GM21526 (cell line): ENCODE data around the gene VSX1.

Experiments used
- ATAC-seq: cut with Tn5 transposase; IDR thresholded peaks from one replicate; pipeline ENCODE4 v1.9.1; 2021; ENCODE audit warnings: moderate library complexity; ENCODE audit not compliant: unreplicated experiment, low FRiP score

Gene VSX1

DNA sequence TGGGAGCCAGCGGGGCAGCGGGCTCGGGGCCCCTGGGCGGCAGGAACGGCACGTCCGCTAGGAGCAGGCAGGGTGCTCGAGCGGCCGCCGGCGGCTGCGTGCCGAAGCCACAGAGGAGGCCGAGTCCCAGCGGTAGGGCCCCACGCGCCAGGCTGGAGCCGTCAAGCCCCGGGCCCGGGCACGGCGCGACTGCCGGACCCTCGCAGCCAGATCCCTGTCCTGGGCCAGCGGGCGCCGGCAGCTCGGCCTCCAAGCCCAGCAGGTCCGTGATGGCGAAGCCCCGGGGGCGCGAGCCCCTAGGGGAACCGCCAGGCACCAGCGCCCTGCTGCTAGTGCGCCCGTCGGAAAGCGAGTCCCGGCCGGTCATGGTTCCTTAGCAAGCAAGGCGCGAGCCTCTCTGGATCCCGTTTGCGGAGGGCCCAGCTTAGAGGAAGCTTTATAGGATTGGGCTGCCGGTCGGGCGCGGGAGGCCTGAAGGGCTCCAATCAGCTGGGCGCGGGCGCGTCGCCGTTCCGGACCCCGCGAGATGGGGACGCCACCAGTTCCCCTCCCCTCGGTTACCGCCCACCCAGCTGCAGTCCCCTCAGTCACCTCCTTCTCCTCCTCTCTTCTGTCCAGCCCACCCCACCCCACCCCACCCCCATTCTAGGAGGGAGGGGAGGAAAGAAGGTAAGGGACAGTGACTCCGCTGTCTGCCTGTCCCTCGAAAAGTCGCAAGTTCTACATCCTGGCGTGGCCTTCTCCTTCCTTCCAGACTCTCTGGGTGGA, at the start of gene VSX1:
TSS of gene VSX1 (minus strand) at position 412 of the 768 bp plus-strand sequence. CDS start at position 367, 45 bp downstream.
- ATAC-seq, result no peak

DNA sequence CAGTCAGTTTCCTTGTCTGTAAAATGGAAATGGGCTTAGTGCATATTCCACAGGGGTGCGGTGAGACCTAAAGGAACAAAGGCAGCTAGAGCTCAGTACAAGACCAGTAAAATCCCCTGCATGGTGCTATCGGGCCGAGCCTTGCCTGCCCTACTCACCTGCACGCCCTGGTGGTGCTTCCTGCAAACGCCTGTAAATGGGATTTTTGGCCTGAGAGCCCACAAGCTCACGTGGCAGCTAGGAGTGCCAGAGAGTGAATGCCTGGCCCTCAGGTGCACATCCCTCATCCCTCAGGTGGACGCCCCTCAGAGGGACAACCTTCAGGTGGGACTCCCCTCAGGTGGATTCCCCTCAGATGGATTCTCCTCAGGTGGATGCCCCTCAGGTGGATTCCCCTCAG, 48.0 kb upstream of the VSX1 start:
- no peak for ATAC-seq

DNA sequence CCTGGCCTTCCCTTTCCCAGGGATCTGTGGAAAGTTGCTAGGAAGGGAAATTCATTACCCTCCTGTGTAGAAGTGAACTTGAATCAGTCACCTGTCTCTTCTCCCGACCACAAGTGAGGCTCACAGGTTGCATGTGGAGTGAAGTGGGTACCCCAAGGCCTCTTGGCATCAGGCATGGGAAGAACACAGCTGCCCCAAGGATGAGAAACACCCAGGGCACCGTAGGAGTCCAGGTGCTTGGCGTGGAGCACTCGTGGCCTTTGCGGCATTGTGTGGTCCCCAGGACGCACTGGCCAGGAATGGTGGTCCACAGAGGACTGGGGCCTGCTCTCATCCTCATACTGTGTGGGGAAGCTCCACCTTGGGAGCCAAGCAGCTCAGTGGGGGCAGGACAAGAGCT, 47.5 kb upstream of the VSX1 start:
- ATAC-seq, result no peak

DNA sequence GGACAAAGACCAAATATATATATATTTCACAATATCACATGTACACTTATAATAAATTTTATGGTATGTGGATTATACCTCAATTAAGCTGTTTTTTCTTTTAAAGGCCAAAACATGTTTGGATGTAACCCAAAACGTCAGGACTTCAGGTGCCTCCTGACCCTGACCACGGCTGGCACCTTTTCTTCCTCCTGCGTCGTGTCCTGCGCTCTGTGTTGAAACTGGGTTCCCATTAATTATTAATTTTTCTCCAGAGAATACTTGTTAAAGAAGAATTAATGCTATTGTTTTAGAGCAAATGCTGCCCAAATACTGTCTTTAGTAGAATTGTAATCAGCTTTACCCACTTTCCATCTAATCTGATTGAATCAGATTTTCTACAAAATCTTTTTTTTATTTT, 46.7 kb upstream of the VSX1 start:
- ATAC-seq, result no peak

DNA sequence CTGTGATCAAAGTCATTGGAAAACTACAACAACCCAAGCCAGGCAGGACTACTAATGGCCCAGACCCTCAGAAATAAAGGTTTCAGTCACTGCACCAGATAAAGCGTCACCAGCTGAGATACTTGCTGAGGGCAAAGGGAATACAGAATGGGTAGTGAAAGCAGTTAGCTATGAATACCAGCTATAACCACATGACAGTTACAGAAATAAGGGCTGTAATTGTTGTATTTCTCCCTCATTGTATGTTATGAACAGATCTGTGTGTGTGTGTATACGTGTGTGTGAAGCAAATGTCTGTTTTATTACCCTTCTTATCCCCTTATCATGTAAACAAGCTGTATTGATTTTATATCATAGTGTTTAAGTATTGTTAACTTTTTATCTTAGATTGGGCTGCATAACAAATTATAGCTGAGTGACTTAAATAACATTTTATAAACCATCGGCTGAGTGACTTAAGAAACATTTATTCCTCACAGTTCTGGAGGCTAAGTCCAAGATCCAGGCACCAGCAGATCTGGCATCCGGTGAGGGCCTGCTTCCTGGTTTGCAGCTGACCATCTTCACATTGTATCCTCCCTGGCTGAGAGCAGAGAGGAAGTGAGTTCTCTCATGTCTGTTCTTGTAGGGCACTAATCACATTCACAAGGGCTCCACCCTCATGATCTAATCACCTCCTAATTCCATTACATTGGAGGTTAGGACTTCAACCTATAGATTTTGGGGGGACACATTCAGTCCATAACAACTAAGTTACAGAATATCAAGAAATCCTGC, 46.0 kb upstream of the VSX1 start:
- ATAC-seq, result no peak

DNA sequence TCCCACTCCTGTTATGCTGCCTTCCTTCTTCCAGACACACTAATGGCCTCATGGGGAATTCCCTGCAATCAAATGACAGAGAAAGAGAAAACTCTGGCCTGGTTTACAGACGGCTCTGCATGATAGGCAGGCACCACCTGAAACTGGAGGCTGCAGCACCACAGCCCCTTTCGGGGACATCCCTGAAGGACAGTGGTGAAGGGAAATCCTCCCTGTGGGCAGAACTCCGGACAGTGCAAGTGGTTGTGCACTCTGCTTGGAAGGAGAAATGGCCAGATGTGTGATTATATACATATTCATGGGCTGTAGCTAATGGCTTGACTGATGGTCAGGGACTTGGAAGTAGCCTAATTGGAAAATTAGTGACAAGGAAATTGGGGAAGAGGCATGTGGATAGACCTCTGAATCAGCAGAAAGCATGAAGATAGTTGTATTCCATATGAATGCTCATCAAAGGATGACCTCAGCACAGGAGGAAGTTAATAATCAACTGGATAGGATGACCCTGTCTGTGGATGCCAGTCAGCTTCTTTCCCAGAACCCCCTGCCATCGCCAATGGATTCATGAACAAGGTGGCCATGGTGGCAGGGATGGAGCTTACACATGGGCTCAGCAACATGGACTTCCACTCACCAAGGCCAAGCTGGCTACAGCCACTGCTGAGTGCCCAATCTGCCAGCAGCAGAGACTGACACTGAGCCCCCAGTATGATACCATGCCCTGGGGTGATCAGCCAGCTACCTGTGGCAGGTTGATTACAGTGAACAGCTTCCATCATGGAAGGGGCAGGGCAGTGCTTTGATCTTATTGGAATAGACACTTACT, 44.5 kb upstream of the VSX1 start:
- ATAC-seq, result no peak

DNA sequence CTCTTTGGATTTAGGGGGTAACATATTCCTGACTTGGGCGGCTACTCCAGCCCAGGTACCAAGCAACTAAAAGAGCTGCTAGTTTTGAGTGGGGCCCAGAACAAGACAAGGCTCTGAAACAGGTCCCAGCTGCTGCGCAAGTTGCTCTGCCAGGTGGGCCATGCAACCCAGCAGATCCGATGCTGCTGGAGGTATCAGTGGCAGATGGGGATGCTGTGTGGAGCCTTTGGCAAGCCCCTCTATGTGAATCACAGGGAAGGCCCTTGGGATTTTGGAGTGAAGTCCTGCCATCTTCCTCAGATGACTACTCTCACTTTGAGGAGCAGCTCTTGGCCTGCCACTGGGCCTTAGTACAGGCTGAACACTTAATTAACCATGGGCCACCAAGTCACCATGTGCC, 43.7 kb upstream of the VSX1 start:
- ATAC-seq, result no peak

DNA sequence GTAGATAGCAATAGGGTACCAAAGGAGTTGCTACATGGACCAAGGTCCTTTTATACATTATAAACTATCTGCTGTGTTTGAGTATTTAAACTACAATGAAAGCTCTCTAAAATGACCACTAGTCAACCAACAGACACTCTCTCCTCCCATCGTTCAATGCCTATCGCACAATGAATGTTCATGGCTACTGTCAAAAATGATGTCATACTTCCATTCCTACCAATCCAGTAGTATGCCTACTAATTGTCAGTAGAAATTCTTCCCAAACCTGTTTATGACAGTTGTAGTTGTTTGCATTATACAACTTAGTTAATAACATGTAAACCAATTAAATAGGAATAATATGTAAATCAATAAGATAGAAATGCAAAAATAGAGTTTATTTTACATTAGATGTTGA, 39.0 kb upstream of the VSX1 start:
- no peak for ATAC-seq

DNA sequence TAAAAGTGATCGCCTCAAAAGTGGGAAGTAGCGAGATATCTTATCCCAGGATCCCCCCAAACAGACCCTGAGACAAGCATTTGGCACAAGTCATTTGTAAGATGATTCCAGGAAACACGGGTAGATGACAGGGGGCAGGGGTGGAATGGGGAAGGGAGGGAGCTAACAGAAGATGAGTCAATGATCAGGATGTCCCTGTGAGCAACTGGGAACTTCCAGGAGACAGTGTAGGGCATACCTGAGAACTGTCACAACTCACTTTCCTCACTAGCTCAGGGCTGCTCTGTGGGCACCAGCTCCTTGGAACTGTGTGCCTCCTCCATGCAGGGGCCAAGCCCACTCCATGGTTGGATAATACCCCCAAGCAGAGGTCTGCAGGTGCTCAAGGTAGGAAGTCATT, 38.5 kb upstream of the VSX1 start:
- ATAC-seq, result no peak

DNA sequence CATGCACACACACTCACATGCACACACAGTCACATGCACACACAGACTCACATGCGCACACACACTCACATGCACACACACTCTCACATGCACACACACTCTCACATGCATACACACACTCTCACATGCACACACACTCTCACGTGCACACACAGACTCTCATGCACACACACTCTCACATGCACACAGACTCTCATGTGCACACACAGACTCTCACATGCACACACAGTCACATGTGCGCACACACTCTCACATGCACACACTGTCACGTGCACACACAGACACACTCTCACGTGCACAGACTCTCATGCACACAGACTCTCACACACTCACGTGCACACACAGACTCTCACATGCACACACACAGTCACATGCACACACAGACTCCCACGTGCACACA, 36.6 kb upstream of the VSX1 start:
- no peak for ATAC-seq

DNA sequence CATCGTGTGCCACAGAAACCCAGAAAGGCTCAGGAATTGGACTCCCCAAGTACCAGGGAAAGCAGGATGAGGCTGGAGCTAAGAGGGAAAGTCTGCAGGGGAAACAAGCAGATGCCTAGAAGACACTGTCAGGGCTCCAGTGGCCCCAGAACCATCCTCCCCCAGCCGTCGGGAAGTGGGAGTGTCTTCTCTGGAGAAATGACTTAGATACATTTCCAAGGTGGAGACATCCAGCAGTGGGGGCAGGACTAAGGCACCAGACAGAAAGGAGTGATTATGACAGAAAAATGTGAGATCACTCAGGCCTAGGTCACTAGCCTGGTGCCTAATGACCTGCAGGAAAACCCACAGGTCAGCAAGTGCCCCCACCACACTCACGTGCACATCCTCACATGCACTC, 36.0 kb upstream of the VSX1 start:
- ATAC-seq, result no peak

DNA sequence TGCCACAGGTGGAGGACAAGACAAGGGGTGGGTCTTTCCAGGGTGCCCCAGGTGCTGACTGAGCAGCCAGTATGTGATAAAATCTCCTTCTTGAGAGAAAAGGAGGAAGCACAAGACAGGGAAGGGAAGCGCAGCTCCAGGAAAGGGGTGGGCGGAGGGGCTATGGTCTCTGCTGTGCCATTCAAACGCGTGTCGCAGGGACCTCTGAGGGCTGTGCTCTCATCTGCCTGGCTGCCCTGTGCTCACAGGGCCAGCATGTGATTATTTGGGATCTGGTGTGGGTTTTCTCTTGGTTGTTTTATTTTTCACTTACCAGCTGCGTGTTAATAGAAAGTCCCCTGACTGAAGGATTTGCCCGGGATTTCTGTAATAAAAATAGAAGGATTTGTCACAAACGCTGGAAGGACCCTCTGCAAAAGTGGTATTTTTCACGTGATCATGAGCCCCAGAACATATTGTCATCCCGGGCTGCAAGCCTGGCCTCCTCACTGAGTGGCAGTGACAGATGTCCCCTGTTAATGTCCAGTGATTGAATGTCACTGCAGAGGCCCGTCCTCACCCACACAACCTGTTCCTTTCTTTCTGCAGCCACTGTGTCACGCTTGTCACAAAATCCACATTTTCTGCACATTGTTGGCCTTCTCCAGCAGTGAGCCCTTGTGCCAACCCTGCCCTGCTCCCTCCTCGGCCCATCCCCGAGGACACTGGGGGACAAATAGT, 35.0 kb upstream of the VSX1 start:
- no peak for ATAC-seq

DNA sequence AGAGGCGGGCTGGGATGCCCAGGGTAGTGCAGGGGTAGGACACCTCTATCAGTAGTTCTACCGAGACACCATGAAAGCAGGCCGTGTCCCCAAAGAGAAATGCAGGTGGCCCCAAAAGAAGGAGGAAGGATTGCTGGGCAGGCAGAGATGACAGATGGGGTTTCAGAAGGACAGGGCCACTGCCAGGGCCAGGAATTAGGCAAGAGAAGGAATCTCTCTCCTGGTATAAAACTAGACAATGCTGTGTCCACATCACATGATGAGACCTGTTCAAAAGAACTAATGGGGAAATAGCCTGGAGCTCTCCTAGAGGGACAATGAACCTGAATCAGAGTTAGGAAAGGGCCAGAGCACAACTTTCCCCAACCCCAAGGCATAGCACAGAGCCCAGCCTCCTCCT, 21.6 kb upstream of the VSX1 start:
- no peak for ATAC-seq

DNA sequence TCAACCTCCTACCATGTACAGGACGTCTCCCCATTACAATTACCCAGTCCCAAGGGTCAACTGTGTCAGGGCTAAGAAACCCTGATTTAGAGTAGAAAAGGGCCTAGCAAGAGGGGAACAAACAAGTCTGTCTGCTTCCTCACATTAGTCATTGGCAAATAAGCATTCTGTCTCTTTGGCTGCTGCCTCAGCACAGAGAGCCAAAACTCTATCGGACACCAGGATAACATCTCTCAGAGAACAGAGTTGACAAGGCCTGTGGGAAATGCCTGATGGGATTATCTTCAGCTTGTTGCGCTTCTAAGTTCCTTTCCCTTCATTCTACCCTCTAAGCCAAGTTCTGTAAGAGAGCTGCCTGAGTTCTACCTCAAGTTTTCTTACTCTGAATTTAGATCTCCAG, 19.0 kb upstream of the VSX1 start:
- ATAC-seq, result no peak

DNA sequence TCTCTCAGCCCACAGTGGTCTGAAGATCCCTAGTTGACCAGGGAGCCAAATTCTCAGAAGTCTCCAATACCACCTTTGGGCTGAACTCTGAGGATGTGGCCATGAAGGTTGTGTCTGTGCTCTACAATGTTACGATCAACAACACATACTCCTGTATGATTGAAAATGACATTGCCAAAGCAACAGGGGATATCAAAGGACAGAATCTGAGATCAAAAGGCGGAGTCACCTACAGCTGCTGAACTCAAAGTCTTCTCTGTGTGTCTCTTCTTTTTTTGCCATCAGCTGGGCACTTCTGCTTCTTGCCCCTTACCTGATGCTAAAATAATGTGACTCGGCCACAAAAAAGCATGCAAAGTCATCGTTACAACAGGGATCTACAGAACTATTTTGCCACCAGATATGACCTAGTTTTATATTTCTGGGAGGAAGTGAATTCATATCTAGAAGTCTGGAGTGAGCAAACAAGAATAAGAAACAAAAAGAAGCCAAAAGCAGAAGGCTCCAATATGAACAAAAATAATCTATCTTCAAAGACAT, 17.7 kb upstream of the VSX1 start:
- ATAC-seq, result no peak

DNA sequence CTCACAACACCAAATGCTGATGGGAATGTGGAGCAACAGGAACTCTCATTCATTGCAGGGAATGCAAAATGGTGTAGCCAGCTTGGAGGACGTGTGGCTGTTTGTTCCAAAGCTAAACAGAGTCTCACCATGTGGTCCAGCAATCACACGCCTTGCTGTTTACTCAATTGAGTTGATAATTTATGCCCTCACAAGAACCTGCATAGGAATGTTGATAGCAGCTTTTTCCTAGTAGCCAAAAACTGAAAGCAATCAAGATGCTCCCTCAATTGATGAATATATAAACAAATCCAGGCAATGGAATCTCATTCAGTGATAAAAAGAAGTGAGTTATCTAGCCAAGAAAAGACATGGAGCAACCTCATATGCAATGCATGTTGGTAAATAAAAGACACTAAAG, 15.6 kb upstream of the VSX1 start:
- no peak for ATAC-seq

DNA sequence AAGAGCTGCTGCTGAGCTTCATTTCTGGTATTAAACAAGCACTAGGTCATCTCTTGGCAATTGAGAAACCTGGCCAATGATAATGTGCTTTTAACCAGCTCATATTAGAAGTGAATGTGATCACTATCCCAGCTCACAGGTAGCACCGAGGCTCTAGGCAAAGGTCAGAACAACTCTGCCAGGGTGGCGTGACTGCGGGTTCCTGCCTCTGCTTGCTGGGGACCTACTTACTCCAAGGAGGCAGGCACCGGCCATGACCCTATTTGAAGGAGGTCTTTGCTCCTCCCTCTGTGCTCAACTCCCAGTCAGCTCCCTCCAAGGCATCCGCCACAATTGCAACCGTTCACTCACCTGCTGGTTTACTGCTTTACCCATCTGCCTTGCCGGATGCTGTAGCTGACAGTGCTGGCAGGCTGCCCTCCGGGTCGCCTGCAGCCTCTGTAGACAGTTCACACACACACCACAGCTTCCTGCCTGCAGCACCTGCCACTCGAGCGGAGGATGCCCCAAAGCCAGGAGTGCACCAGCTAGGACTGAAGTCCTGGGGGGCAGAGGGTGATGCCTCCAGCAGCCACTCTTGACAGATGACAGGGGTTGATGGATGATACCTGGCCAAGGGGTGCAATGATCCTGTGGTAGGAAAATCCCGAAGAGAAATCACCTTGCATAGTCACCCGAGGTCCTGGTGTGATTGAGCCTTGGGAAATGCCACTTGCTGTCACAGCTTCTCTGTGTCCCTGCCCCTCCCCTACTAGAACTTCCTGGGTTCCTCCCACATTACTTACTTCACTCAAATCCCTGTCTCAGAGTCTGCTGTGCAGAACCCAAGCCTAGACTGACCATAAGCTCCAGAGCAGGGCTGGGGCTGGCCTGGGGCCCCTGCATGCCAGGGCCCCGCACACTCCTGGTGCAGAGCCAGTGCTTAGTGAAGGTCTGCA, 8.8 kb upstream of the VSX1 start:
- no peak for ATAC-seq

DNA sequence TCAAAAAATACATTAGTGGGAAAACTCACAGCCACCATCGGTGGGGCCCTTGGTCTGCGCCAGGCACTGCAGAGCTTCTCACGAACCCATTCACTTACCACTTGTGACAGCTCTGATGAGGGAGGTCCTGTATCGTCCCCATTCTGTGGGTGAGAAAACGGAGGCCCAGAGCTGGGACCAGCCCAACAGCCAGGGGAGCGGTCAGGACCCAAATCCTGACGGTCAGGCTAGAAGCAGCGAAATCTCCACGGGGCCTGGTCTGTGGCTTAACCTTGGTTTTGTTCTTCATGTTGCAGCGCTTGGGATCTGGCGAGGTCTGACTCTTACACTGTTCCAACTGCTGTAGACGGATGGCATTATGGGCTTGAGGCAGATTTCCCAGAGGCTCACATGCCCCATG, 7.7 kb upstream of the VSX1 start:
- ATAC-seq, result no peak

DNA sequence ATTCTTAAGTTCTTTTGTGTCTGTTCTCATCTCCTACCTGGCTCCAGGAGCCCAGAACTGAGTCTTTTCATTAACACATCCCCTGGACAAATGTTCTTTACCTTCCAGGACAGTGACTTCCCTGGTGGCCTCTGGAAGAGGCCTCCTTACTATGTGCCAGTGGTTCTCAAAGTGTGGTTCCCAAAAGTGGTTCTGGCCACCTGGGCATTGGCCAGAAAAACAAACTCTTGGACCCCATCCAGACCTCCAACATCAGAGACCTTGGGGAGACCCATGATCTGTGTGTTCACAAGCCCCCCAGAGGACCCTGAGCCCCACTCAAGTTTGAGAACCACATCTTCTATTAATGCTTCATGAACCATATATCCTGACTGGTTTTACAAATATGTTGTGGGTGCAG, 7.2 kb upstream of the VSX1 start:
- ATAC-seq, result no peak
